ENCODE measurements around the gene KLHL21.
A peak's percentile ranks its signal among the peaks of the same experiment; 100 is the strongest.

Gene KLHL21

GRCh38 chr1:6581561-6582305, 20.9 kb downstream of the KLHL21 start:
- no peak for DNase-seq (ENCODE audit: extremely low read depth, low read depth)
- TF ChIP-seq CTCF (IDR thresholded peaks at IDR 0.05; ENCODE audit: low read depth, low read length, missing control alignments): no peak
- H3K4me3 ChIP-seq (replicated peaks; ENCODE audit: low read depth, low read length): peak overlapping the region; percentile 70; the same call in 1 of the 2 replicates

- peak; percentile 22 for TF ChIP-seq CTCF (IDR thresholded peaks at IDR 0.05; ENCODE audit: low read depth, low read length, missing control alignments)
- no peak for DNase-seq (ENCODE audit: extremely low read depth, low read depth)
- H3K4me3 ChIP-seq (replicated peaks; ENCODE audit: low read depth, low read length): peak overlapping the region; percentile 70
These were observed 21.9 kb downstream of the KLHL21 start for GRCh38 chr1:6580593-6581409.

- no peak for DNase-seq (ENCODE audit: extremely low read depth, low read depth)
- TF ChIP-seq CTCF (IDR thresholded peaks at IDR 0.05; ENCODE audit: low read depth, low read length, missing control alignments): no peak
- peak overlapping the region; percentile 70 for H3K4me3 ChIP-seq (replicated peaks; ENCODE audit: low read depth, low read length)
These were observed 22.5 kb downstream of the KLHL21 start for GRCh38 chr1:6580119-6580592.

- no peak for TF ChIP-seq CTCF (IDR thresholded peaks at IDR 0.05; ENCODE audit: low read depth, low read length, missing control alignments)
- DNase-seq (ENCODE audit: extremely low read depth, low read depth): peak; percentile 87
- H3K4me3 ChIP-seq (replicated peaks; ENCODE audit: low read depth, low read length): peak within 1 kb of the TSS; percentile 70
These were observed 23.1 kb downstream of the KLHL21 start, which contains the start of gene ZBTB48 for GRCh38 chr1:6579374-6580118. TSS of gene ZBTB48 (plus strand) at chr1:6579994. CDS start at chr1:6580610, 616 bp downstream.

- TF ChIP-seq CTCF (IDR thresholded peaks at IDR 0.05; ENCODE audit: low read depth, low read length, missing control alignments): no peak
- peak overlapping the region; percentile 70 for H3K4me3 ChIP-seq (replicated peaks; ENCODE audit: low read depth, low read length)
- DNase-seq (ENCODE audit: extremely low read depth, low read depth): no peak
These were observed 23.9 kb downstream of the KLHL21 start for GRCh38 chr1:6578624-6579373.
